Cardiac fibroblast (primary cell): Measurements from ENCODE around the gene SLC25A25.

Experiments
- DNase-seq, 2 donors: peaks; one replicate each; pipeline versions ENCODE4 v3.0.0 to v3.0.0-alpha.2; 2010; ENCODE audit warnings: low read depth in 2 of 2
- H3K4me3 ChIP-seq, 2 donors: replicated peaks in 1 of 2; 1 replicate in 1 of 2; 2 replicates in 1 of 2; pipeline ENCODE4 v1.5.1; 2011; ENCODE audit warnings: low read depth in 2 of 2, low read length in 2 of 2, mild to moderate bottlenecking in 2 of 2, moderate library complexity in 1 of 2
- TF ChIP-seq, protein P1 (sequence below): IDR thresholded peaks from one replicate; pipeline ENCODE4 v1.5.1; 2011; ENCODE audit warnings: low read depth, mild to moderate bottlenecking, low read length, inconsistent platforms

Gene SLC25A25

DNA sequence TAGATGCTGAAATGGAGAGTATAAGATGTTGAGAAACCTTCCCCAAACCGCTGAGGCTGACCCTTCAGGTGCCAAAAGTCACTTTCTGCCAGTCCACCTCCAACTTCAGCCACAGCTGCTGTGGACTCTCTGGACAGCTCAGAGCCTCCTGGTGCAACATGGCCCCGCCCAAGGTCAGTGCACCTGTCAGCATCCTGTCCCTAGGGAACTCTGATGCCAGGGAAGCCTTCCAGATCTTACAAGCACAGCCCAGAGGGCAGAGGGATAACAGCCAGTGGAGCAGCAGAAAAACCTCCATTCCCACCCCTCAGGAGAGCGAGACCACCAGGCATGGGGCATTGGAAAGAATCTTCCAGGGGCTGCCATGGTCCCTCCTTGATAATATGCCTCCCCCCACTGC is 70.0 kb downstream of the SLC25A25 start:
- DNase-seq: no peak
- H3K4me3 ChIP-seq: no peak overlapping the region
- TF ChIP-seq, protein P1, sequence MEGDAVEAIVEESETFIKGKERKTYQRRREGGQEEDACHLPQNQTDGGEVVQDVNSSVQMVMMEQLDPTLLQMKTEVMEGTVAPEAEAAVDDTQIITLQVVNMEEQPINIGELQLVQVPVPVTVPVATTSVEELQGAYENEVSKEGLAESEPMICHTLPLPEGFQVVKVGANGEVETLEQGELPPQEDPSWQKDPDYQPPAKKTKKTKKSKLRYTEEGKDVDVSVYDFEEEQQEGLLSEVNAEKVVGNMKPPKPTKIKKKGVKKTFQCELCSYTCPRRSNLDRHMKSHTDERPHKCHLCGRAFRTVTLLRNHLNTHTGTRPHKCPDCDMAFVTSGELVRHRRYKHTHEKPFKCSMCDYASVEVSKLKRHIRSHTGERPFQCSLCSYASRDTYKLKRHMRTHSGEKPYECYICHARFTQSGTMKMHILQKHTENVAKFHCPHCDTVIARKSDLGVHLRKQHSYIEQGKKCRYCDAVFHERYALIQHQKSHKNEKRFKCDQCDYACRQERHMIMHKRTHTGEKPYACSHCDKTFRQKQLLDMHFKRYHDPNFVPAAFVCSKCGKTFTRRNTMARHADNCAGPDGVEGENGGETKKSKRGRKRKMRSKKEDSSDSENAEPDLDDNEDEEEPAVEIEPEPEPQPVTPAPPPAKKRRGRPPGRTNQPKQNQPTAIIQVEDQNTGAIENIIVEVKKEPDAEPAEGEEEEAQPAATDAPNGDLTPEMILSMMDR: no peak

DNA sequence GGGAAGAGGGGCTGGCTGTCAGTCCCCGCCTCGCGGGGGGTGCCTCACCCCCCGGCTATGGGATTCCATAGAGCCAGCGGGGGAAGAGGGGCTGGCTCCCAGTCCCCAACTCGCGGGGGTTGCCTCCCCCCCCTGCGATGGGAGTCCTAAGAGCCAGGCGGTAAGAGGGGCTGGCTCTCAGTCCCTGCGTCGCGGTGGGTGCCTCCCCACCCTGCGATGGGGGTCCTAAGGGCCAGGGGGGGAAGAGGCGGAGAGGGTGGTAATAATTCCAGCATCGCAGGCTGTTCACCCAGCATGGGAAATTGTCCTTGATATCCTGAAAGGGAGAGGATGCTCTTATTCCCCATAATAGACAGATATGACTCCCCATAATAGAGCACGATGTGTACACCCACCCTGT is 71.6 kb downstream of the SLC25A25 start:
- TF ChIP-seq, protein P1: no peak
- H3K4me3 ChIP-seq: no peak overlapping the region
- DNase-seq: no peak

DNA sequence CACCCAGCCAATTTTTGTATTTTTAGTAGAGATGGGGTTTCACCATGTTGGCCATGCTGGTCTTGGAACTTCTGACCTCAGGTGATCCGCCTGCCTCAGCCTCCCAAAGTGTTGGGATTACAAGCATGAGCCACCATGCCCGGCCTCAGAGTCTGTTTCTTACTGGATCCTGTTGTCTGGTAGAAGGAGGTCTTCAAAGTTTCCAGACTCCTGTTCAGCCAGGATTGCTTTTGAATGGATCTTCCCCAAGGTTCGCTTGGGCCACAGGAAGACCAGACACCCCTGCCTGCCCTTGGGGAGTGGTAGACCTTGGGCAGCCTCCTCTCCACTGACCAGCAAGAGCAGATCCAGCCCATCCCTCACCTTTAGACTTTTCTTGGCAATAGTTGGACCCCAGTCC is 73.6 kb downstream of the SLC25A25 start:
- H3K4me3 ChIP-seq: no peak overlapping the region

DNA sequence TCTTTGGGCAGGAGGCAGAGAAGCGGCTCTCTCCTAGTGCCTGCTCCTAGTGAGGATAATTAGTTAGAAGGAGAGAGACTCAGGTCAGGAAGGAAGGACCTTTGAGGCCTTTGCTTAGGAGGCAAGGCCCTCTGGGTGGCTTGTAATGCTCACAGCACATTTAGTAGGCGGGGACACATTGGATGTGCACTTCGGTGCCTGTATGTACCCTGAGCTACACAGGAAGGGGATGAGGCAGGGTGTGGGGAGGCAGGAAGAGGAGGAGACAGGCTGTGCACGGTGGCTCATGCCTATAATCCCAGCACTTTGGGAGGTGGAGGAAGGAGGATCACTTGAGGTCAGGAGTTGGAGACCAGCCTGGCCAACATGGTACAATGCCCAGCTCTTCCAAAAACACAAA is 74.0 kb downstream of the SLC25A25 start:
- DNase-seq: no peak
- TF ChIP-seq, protein P1: no peak
- H3K4me3 ChIP-seq: no peak overlapping the region

More for the DNA sequence above, 73.6 kb downstream of the SLC25A25 start:
- TF ChIP-seq, protein P1: no peak
- DNase-seq: no peak

DNA sequence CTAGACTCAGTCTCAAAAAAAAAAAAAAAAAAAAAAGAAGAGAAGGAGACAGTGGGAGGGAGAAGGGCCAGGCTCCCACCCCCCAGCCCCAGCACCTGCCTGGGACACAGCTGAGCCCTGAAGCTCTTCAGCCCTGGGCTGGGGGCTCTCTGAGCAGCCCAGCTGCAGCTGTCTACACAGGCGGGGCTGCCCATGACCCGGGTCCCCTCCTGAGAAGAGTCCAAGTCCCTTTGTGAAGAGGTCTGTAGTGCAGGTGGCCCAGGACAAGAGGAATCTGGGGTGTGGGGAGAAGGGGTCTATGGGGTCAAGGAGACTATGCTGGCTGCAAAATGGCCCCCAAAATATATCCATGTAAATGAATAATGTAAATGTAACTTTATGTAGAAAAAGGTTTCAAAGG is 74.6 kb downstream of the SLC25A25 start:
- TF ChIP-seq, protein P1: no peak
- H3K4me3 ChIP-seq: no peak overlapping the region
- no peak for DNase-seq

DNA sequence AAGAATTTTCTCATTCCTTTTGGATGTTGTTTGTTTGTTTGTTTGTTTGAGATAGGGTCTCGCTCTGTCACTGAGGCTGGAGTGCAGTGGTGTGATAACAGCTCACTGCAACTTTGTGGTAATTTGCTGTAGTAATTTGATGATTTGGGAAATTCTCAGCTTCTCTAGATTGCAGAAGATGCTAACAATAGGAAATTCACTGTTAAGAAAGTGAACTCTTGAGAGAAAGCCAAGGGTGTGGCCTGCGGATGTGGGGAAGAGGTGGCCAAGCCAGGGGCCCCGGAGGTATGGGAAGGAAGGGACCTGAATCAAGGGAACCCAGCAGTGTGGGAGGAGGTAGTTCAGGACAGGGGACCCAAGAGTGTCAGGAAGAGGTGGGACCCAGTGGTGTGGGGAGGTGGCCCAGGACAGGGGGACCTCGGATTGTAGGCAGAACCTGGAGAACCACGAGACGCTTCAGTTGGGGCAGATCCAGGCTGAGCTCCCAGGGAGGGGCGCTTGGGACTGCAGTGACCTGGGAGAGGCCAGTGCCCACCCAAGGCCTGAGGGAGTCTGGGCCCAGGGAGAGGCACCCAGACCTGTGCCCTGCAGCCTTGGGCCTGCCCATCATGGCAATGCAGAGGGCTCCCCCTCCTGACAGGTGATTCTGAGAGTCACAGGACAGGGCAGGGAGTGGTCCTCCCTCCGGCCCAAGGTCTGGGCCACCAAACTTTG is 75.7 kb downstream of the SLC25A25 start:
- no peak overlapping the region for H3K4me3 ChIP-seq
- TF ChIP-seq, protein P1: no peak
- DNase-seq: no peak
